Skeletal muscle tissue (tissue), 4 donors: ENCODE data around the gene MSRB1. TPM values are rescaled to one million over a fixed set of nuclear protein-coding genes. Genes with fewer than 3 reads are reported as not detected.

Experiments
- H3K27ac ChIP-seq: one replicate; pipeline ENCODE4 v1.7.0; 2013; ENCODE audit warnings: mild to moderate bottlenecking, low read depth, low read length, inconsistent platforms
- H3K27me3 ChIP-seq, 3 donors: one replicate each; pipeline ENCODE4 v1.7.0; 2013; ENCODE audit warnings: low read length in 3 of 3; ENCODE audit not compliant: control insufficient read depth in 3 of 3, insufficient read depth in 3 of 3
- H3K36me3 ChIP-seq, 3 donors: one replicate each; pipeline ENCODE4 v1.7.0; 2013; ENCODE audit warnings: low read length in 3 of 3; ENCODE audit not compliant: control insufficient read depth in 3 of 3, insufficient read depth in 3 of 3
- H3K4me1 ChIP-seq, 3 donors: one replicate each; pipeline ENCODE4 v1.7.0; 2013; ENCODE audit warnings: low read length in 3 of 3, mild to moderate bottlenecking in 3 of 3; ENCODE audit not compliant: control insufficient read depth in 3 of 3, insufficient read depth in 3 of 3
- H3K4me3 ChIP-seq, 3 donors: one replicate each; pipeline ENCODE4 v1.7.0; 2013; ENCODE audit warnings: low read length in 3 of 3
- H3K9ac ChIP-seq, 3 donors: one replicate each; pipeline ENCODE4 v1.7.0; 2013; ENCODE audit warnings: low read length in 3 of 3, mild to moderate bottlenecking in 3 of 3, moderate library complexity in 2 of 3, low read depth in 1 of 3
- H3K9me3 ChIP-seq, 3 donors: one replicate each; pipeline ENCODE4 v1.7.0; 2013; ENCODE audit warnings: low read length in 3 of 3; ENCODE audit not compliant: control insufficient read depth in 3 of 3
- total RNA-seq: library from RNA; depleted of rRNA; stranded (reverse); fragments of >200 nt; gene quantifications from one replicate; pipeline ENCODE4 v1.2.3, GENCODE V29; 2014
- donor health status: Osteomylitis.

The MSRB1 gene
- total RNA-seq, 1 donor from 2014 or later, result 13.6 TPM

GRCh38 chr16:1913327-1914083 lies 29.5 kb downstream of the MSRB1 start:
- H3K9ac ChIP-seq, result no peak overlapping the region
- no peak overlapping the region for H3K4me3 ChIP-seq
- H3K27ac ChIP-seq, result no peak overlapping the region
- H3K36me3 ChIP-seq, result no peaks in the 10 kb centered on the region
- no peaks in the 10 kb centered on the region for H3K4me1 ChIP-seq
- H3K9me3 ChIP-seq, result no peaks in the 10 kb centered on the region
- H3K27me3 ChIP-seq, result peaks cover 51 to 61% (median 56%) of the 10 kb centered on the region in 3 donors

- Histone ChIP-seq H3K36me3 (no peaks in the 10 kb centered on the region), H3K9ac (no peak overlapping the region), H3K9me3 (no peaks in the 10 kb centered on the region), H3K4me1 (no peaks in the 10 kb centered on the region), H3K4me3 (no peak overlapping the region), H3K27ac (no peak overlapping the region), H3K27me3 (peaks cover 48 to 66% (median 60%) of the 10 kb centered on the region in 3 donors)
These were observed 30.8 kb downstream of the MSRB1 start for GRCh38 chr16:1912215-1912543.

GRCh38 chr16:1911467-1912214 lies 31.4 kb downstream of the MSRB1 start:
- no peak overlapping the region for H3K27ac ChIP-seq
- peaks cover 46 to 64% (median 60%) of the 10 kb centered on the region in 3 donors for H3K27me3 ChIP-seq
- H3K4me3 ChIP-seq, result no peak overlapping the region
- H3K4me1 ChIP-seq, result no peaks in the 10 kb centered on the region
- H3K9ac ChIP-seq, result no peak overlapping the region
- no peaks in the 10 kb centered on the region for H3K36me3 ChIP-seq
- H3K9me3 ChIP-seq, result no peaks in the 10 kb centered on the region

GRCh38 chr16:1909561-1910231 lies 33.3 kb downstream of the MSRB1 start:
- no peaks in the 10 kb centered on the region for H3K4me1 ChIP-seq
- no peak overlapping the region for H3K4me3 ChIP-seq
- no peak overlapping the region for H3K9ac ChIP-seq
- no peak overlapping the region for H3K27ac ChIP-seq
- no peaks in the 10 kb centered on the region for H3K9me3 ChIP-seq
- no peaks in the 10 kb centered on the region for H3K36me3 ChIP-seq
- peaks cover 41 to 60% (median 53%) of the 10 kb centered on the region in 3 donors for H3K27me3 ChIP-seq

GRCh38 chr16:1908983-1909382 lies 34.0 kb downstream of the MSRB1 start:
- no peaks in the 10 kb centered on the region for H3K4me1 ChIP-seq
- H3K27ac ChIP-seq, result no peak overlapping the region
- H3K36me3 ChIP-seq, result no peaks in the 10 kb centered on the region
- H3K9me3 ChIP-seq, result no peaks in the 10 kb centered on the region
- no peak overlapping the region for H3K4me3 ChIP-seq
- no peak overlapping the region for H3K9ac ChIP-seq
- peaks cover 39 to 59% (median 53%) of the 10 kb centered on the region in 3 donors for H3K27me3 ChIP-seq

GRCh38 chr16:1908184-1908583 lies 34.8 kb downstream of the MSRB1 start:
- Histone ChIP-seq H3K27ac (no peak overlapping the region), H3K4me3 (no peak overlapping the region), H3K36me3 (no peaks in the 10 kb centered on the region), H3K9ac (no peak overlapping the region), H3K4me1 (no peaks in the 10 kb centered on the region), H3K9me3 (no peaks in the 10 kb centered on the region), H3K27me3 (peaks cover 36 to 56% (median 47%) of the 10 kb centered on the region in 3 donors)

- Histone ChIP-seq H3K4me1 (no peaks in the 10 kb centered on the region), H3K27me3 (peaks cover 42 to 58% (median 53%) of the 10 kb centered on the region in 3 donors), H3K4me3 (no peak overlapping the region), H3K27ac (no peak overlapping the region), H3K9me3 (no peaks in the 10 kb centered on the region), H3K36me3 (no peaks in the 10 kb centered on the region), H3K9ac (no peak overlapping the region)
These were observed 35.7 kb downstream of the MSRB1 start for GRCh38 chr16:1907226-1907860.

GRCh38 chr16:1906846-1907165 lies 36.2 kb downstream of the MSRB1 start:
- Histone ChIP-seq H3K4me3 (no peak overlapping the region), H3K27ac (no peak overlapping the region), H3K27me3 (peaks cover 43 to 58% (median 53%) of the 10 kb centered on the region in 3 donors), H3K36me3 (no peaks in the 10 kb centered on the region), H3K9me3 (no peaks in the 10 kb centered on the region), H3K9ac (no peak overlapping the region), H3K4me1 (no peaks in the 10 kb centered on the region)

GRCh38 chr16:1906055-1906845 lies 36.7 kb downstream of the MSRB1 start:
- Histone ChIP-seq H3K36me3 (no peaks in the 10 kb centered on the region), H3K27ac (no peak overlapping the region), H3K27me3 (peaks cover 43 to 58% (median 53%) of the 10 kb centered on the region in 3 donors), H3K4me3 (no peak overlapping the region), H3K9ac (no peak overlapping the region), H3K9me3 (no peaks in the 10 kb centered on the region), H3K4me1 (no peaks in the 10 kb centered on the region)
